Prostate gland (tissue), 2 donors: ENCODE measurements around the gene CRYL1. TPM values are rescaled to one million over a fixed set of nuclear protein-coding genes. Genes with fewer than 3 reads are reported as not detected.

Experiments used
- DNase-seq: peaks from one replicate; pipeline ENCODE4 v3.0.0-alpha.2; 2019; ENCODE audit warnings: low spot score
- H3K27ac ChIP-seq, 2 donors: fragments of 200-600 bp; sonication (generic); 2 replicates each; pipeline ENCODE4 v1.5.1; 2017 to 2019
- H3K27me3 ChIP-seq: fragments of 200-600 bp; sonication (generic); replicated peaks from 2 replicates; pipeline ENCODE4 v1.5.1; 2019; ENCODE audit not compliant: insufficient read depth
- H3K36me3 ChIP-seq, 2 donors: fragments of 200-600 bp; sonication (generic); 1 replicate in 1 of 2; 2 replicates in 1 of 2; pipeline versions ENCODE4 v1.5.1 to v1.8.1; 2017 to 2019
- H3K4me1 ChIP-seq: fragments of 200-600 bp; sonication (generic); replicated peaks from 2 replicates; pipeline ENCODE4 v1.5.1; 2019
- H3K4me3 ChIP-seq, 2 donors: fragments of 200-600 bp; sonication (generic); 2 replicates each; pipeline ENCODE4 v1.5.1; 2017 to 2019
- H3K9me3 ChIP-seq: fragments of 200-600 bp; sonication (generic); 2 replicates; pipeline ENCODE4 v1.5.1; 2017
- POLR2A ChIP-seq: fragments of 450-650 bp; IDR thresholded peaks from one replicate; pipeline ENCODE4 v1.6.1; 2016; ENCODE audit warnings: antibody characterized with exemption, mild to moderate bottlenecking
- POLR2AphosphoS5 ChIP-seq: sonication (generic); formaldehyde crosslinking; IDR thresholded peaks from one replicate; pipeline ENCODE4 v1.6.1; 2017; ENCODE audit warnings: antibody characterized with exemption
- WGBS: methylation state at CpG from one replicate; pipeline ENCODE4 v1.1.5; 2018; 5-methylcytosine and 5-hydroxymethylcytosine counted together
- intact Hi-C: fragments of 100-400 bp; cut with DNase I; formaldehyde crosslinking; loops from one replicate; pipeline ENCODE4 v1.14.2; 2022
- total RNA-seq, 2 donors: library from RNA; depleted of rRNA; stranded (reverse); fragments of >200 nt; gene quantifications; one replicate each; pipeline ENCODE4 v1.1.0, GENCODE V29; 2016
- TF ChIP-seq, protein P1 (sequence below), 4 experiments: fragments of 200-600 bp in 2 of 4; fragments of 450-650 bp in 2 of 4; sonication (generic) in 2 of 4; IDR thresholded peaks; 1 replicate in 3 of 4; 2 replicates in 1 of 4; pipeline ENCODE4 v1.5.1; 2016 to 2019; ENCODE audit warnings: antibody characterized with exemption in 4 of 4, mild to moderate bottlenecking in 2 of 4, moderate library complexity in 2 of 4

The CRYL1 gene
- total RNA-seq, 2 donors from 2014 or later = 35.3 to 75.5 TPM

- Histone ChIP-seq H3K4me1 (no peaks in the 10 kb centered on the region), H3K36me3 (no peaks in the 10 kb centered on the region), H3K4me3 (no peak overlapping the region), H3K9me3 (no peaks in the 10 kb centered on the region), H3K27ac (no peak overlapping the region), H3K27me3 (no peaks in the 10 kb centered on the region)
- no peak for TF ChIP-seq POLR2AphosphoS5
- TF ChIP-seq, protein P1, sequence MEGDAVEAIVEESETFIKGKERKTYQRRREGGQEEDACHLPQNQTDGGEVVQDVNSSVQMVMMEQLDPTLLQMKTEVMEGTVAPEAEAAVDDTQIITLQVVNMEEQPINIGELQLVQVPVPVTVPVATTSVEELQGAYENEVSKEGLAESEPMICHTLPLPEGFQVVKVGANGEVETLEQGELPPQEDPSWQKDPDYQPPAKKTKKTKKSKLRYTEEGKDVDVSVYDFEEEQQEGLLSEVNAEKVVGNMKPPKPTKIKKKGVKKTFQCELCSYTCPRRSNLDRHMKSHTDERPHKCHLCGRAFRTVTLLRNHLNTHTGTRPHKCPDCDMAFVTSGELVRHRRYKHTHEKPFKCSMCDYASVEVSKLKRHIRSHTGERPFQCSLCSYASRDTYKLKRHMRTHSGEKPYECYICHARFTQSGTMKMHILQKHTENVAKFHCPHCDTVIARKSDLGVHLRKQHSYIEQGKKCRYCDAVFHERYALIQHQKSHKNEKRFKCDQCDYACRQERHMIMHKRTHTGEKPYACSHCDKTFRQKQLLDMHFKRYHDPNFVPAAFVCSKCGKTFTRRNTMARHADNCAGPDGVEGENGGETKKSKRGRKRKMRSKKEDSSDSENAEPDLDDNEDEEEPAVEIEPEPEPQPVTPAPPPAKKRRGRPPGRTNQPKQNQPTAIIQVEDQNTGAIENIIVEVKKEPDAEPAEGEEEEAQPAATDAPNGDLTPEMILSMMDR (IDR thresholded peaks at IDR 0.05) = peak in 3 of 4 experiments; percentile 24 to 51 (median 32)
- 65% methylated on average over 4 of the region's 4 CpGs for WGBS
- peak; percentile 23 for DNase-seq
- intact Hi-C loops = loop anchor here (10.0 kb wide), 1 partner anchor 295 kb away; the partner anchor contains the start of gene GJB2
These were observed 36.4 kb downstream of the CRYL1 start for GRCh38 chr13:20489185-20489820.

DNA sequence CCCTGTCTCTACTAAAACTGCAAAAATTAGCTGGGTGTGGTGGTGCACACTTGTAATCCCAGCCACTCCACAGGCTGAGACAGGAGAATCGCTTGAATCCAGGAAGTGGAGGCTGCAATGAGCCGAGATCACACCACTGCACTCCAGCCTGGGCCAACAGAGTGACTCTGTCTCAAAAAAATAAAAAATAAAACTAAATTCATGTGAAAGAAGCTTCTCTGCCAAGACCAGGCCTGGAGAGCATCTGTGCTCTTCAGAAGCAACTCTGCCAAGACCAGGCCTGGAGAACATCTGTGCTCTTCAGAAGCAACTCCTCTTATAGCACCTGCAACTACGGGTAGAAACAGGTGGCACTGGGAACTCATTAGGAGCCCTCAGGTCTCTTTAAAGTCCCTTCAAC lies 37.7 kb downstream of the CRYL1 start:
- H3K9me3 ChIP-seq = no peaks in the 10 kb centered on the region
- H3K27ac ChIP-seq = no peak overlapping the region
- H3K36me3 ChIP-seq = no peaks in the 10 kb centered on the region
- WGBS = 85% methylated on average over 3 of the region's 3 CpGs
- intact Hi-C loops = loop anchor here (10.0 kb wide), 1 partner anchor 293 kb away; the partner anchor contains the start of gene GJB2
- TF ChIP-seq, protein P1 (IDR thresholded peaks at IDR 0.05) = no peak
- TF ChIP-seq POLR2A (no peak), POLR2AphosphoS5 (no peak)
- no peaks in the 10 kb centered on the region for H3K4me1 ChIP-seq
- no peak for DNase-seq
- no peak overlapping the region for H3K4me3 ChIP-seq
- no peaks in the 10 kb centered on the region for H3K27me3 ChIP-seq

DNA sequence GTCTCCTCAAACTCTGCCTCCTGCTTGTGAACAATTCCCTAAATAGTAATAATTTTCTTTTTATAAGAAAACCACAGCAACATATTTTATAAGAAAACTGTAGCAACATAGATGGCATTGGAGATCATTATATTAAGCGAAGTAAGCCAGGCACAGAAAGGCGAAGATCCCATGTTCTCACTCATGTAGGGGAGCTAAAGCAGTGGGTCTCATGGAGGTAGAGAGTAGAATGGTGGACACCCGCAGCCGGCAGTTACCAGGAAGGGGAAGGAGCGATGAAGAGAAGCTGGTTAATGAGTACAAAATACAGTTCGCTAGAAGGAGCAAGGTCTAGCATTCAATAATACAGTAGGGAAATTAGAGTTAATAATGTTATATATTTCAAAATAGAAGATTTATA lies 42.9 kb downstream of the CRYL1 start:
- WGBS = 86% methylated on average over 6 of the region's 6 CpGs
- no peak overlapping the region for H3K4me3 ChIP-seq
- no peak for TF ChIP-seq POLR2A
- TF ChIP-seq, protein P1 (IDR thresholded peaks at IDR 0.05) = no peak
- no peak for TF ChIP-seq POLR2AphosphoS5

GRCh38 chr13:20482275-20482761 lies 43.3 kb downstream of the CRYL1 start:
- no peak overlapping the region for H3K4me3 ChIP-seq
- H3K4me1 ChIP-seq = no peaks in the 10 kb centered on the region
- no peaks in the 10 kb centered on the region for H3K9me3 ChIP-seq
- WGBS = 32% methylated on average over 11 of the region's 11 CpGs
- no peak overlapping the region for H3K27ac ChIP-seq
- TF ChIP-seq POLR2A (no peak), POLR2AphosphoS5 (no peak)
- TF ChIP-seq, protein P1 (IDR thresholded peaks at IDR 0.05) = no peak
- H3K36me3 ChIP-seq = no peaks in the 10 kb centered on the region
- intact Hi-C loops = loop anchor here (10.0 kb wide), 1 partner anchor 288 kb away; the partner anchor contains the start of gene GJB2
- no peak for DNase-seq
- no peaks in the 10 kb centered on the region for H3K27me3 ChIP-seq

More for the DNA sequence above, 42.9 kb downstream of the CRYL1 start:
- no peaks in the 10 kb centered on the region for H3K27me3 ChIP-seq
- no peak overlapping the region for H3K27ac ChIP-seq
- H3K4me1 ChIP-seq = no peaks in the 10 kb centered on the region
- H3K9me3 ChIP-seq = no peaks in the 10 kb centered on the region
- intact Hi-C loops = loop anchor here (10.0 kb wide), 1 partner anchor 288 kb away; the partner anchor contains the start of gene GJB2
- no peaks in the 10 kb centered on the region for H3K36me3 ChIP-seq
- no peak for DNase-seq

DNA sequence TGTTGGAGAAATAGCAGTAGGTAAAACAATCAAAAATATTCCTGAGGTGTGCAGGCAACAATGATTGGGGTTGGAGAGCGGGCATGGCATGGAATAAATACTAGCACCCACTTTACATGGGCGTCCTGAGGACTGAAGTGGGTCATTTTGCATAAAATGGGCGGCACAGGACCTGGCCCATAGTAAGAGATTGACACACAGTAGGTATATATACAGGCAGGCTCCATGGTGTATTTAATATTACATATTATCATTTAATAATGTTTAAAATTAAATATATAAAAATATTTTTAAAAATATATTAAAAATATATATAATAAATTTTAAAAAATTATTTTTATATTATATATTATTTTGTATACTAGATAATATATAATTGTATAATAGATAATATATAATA lies 48.3 kb downstream of the CRYL1 start:
- DNase-seq = no peak
- no peaks in the 10 kb centered on the region for H3K4me1 ChIP-seq
- intact Hi-C loops = no loop called here
- H3K4me3 ChIP-seq = no peak overlapping the region
- H3K9me3 ChIP-seq = no peaks in the 10 kb centered on the region
- H3K27me3 ChIP-seq = no peaks in the 10 kb centered on the region
- H3K27ac ChIP-seq = no peak overlapping the region
- WGBS = 97% methylated on average over 3 of the region's 3 CpGs
- TF ChIP-seq, protein P1 (IDR thresholded peaks at IDR 0.05) = no peak
- no peak for TF ChIP-seq POLR2AphosphoS5
- TF ChIP-seq POLR2A = no peak
- H3K36me3 ChIP-seq = no peaks in the 10 kb centered on the region
